AG09319 (cell line): ENCODE results near the gene CYB5D1.

Experiments
- DNase-seq: peaks from one replicate; pipeline ENCODE4 v3.0.0-alpha.2; 2010; ENCODE audit warnings: low read depth; ENCODE audit errors: extremely low read depth
- CTCF ChIP-seq: IDR thresholded peaks from 2 replicates; pipeline ENCODE4 v1.5.1; 2011; ENCODE audit warnings: low read depth, mild to moderate bottlenecking, inconsistent platforms, low read length, moderate library complexity

Gene CYB5D1

GRCh38 chr17:7825206-7825990, 32.4 kb upstream of the CYB5D1 start:
- DNase-seq = no peak
- TF ChIP-seq CTCF = no peak; the same call in 1 of the 2 replicates

- DNase-seq = no peak
Observed at GRCh38 chr17:7830616-7831015, 27.2 kb upstream of the CYB5D1 start.

GRCh38 chr17:7831233-7831632, 26.6 kb upstream of the CYB5D1 start:
- no peak for TF ChIP-seq CTCF
- DNase-seq = no peak

More at GRCh38 chr17:7830616-7831015, 27.2 kb upstream of the CYB5D1 start:
- TF ChIP-seq CTCF = no peak

- no peak for TF ChIP-seq CTCF
- DNase-seq = no peak
Observed at GRCh38 chr17:7832431-7832830, 25.4 kb upstream of the CYB5D1 start.

GRCh38 chr17:7833011-7833794, 24.6 kb upstream of the CYB5D1 start:
- no peak for TF ChIP-seq CTCF
- DNase-seq = no peak

- peak; percentile 62 for DNase-seq
- TF ChIP-seq CTCF = no peak
Observed at GRCh38 chr17:7833795-7834541, 23.8 kb upstream of the CYB5D1 start, which contains the start of gene KDM6B. TSS of gene KDM6B (plus strand) at chr17:7834217. CDS start at chr17:7845555, 11,338 bp downstream.
